GM19372 (cell line): ENCODE data around the gene CRELD1.

Experiments
- ATAC-seq: cut with Tn5 transposase; IDR thresholded peaks from one replicate; pipeline ENCODE4 v1.9.1; 2021; ENCODE audit warnings: mild to moderate bottlenecking, low read depth, moderate library complexity; ENCODE audit not compliant: unreplicated experiment

The CRELD1 gene

DNA sequence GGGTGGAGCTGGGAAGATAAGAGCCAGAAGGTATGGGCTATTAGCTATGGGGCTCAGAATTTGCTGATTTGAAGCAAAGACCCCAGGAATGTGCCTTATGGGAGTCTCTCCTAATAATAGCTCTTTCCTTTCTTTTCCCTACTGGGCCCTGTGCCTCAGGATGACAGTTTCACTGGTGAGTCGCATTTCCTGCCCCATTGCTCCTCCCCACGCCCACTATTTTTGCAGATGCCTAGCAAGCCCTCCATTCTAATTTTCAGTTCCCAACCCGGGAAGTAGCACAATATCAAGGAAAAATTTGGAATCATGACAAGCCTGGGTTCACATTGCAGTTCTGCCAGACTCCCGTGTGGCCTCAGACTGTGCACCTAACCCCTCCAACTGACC lies 30.4 kb upstream of the CRELD1 start:
- ATAC-seq = no peak

DNA sequence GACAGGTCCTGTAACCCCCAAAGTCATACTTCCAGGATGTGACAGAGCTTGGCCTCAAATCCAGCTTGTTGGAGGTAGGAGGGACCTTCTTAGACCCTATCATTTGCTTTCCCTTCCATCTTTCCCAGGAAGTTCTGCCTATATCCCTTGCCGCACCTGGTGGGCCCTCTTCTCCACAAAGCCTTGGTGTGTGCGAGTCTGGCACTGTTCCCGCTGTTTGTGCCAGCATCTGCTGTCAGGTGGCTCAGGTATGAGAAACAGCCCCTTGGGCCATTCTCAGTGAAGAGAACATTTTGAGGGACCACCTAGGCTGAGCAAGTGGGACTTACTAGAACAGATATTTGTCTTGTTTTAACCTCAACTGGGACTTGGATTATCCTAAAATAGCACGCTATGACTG lies 29.7 kb upstream of the CRELD1 start:
- no peak for ATAC-seq

DNA sequence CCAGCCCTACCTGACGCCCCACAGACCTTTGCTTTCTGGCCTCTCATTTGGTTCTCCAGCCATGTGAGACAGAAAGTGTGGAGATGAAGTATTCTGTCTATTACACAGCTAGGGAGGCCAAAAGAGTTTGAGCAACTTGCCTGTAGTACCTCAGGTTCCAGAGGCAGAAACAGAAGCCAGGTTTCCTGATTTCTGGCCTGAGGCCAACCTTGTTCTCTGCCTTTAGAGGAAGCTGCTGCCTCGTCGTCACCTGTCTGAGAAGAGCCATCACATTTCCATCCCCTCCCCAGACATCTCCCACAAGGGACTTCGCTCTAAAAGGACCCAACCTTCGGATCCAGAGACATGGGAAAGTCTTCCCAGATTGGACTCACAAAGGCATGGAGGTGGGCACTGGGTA lies 27.2 kb upstream of the CRELD1 start:
- ATAC-seq = no peak

GRCh38 chr3:9908286-9908685 lies 25.3 kb upstream of the CRELD1 start:
- no peak for ATAC-seq

GRCh38 chr3:9909221-9910013 lies 24.2 kb upstream of the CRELD1 start:
- ATAC-seq = no peak

DNA sequence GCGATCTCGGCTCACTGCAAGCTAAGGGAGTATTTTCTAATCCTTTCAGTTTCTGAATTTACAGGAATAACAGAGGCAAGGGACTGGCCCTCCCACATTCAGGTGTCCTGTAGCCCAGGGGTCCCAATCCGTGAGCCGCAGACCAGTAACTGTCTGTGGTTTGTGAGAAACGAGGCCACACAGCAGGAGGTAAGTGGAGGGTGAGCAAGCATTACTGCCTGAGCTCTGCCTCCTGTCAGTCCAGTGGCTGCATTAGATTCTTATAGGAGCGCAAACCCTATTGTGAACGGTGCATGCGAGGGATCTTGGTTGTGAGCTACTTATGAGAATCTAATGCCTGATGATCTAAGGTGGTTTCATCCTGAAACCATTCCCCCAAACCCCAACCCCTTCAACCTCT lies 21.8 kb upstream of the CRELD1 start:
- no peak for ATAC-seq

DNA sequence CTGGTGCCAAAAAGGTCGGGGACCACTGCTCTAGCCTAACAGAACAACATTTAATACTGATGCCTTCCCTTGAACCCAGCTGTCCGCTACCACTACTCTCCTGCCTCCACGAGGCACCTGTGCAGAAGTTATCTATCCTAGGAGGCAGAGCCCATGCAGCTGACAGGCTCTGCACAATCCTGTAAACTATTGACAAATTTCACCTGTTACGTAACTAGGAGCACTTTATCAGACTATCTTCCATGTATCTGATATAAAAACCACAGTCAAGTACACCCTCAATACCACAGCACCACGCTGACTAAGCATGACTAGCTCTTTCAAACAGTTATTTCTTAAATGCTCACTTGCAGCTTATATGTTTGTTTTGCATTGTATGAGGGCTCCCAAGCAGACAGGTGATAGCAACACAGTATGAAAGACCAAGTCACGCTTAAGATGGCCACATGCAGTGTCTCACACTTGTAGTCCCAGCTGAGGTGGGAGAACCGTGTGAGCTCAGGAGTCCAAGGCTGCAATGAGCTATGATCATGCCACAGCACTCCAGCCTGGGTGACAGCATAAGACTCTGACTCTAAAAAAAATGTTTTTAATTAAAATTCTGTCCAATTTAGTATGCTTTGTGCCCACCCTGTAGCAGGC lies 21.2 kb upstream of the CRELD1 start:
- no peak for ATAC-seq

DNA sequence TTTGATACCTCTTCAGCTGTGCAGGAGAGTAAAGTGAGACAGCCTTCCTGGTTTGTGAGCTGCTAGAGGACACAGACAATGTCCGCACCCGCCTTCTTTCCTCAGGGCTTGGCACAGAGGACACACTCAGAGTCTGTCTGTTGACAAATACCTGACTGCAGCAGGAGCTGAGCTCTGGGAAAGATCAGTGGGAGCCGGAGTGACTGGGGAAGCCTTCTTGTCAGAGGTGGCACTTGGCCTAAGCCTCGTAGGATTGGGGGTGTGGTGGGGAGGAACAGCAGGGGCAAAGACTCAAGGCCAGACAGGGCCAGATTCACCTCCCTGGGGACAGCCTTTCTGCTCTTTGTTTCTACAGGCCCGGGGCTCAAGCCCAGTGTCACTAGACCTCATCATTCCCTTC lies 20.0 kb upstream of the CRELD1 start:
- no peak for ATAC-seq

- ATAC-seq = no peak
These were observed 19.6 kb upstream of the CRELD1 start for GRCh38 chr3:9914011-9914410.

- no peak for ATAC-seq
These were observed 18.9 kb upstream of the CRELD1 start for GRCh38 chr3:9914559-9915253.

DNA sequence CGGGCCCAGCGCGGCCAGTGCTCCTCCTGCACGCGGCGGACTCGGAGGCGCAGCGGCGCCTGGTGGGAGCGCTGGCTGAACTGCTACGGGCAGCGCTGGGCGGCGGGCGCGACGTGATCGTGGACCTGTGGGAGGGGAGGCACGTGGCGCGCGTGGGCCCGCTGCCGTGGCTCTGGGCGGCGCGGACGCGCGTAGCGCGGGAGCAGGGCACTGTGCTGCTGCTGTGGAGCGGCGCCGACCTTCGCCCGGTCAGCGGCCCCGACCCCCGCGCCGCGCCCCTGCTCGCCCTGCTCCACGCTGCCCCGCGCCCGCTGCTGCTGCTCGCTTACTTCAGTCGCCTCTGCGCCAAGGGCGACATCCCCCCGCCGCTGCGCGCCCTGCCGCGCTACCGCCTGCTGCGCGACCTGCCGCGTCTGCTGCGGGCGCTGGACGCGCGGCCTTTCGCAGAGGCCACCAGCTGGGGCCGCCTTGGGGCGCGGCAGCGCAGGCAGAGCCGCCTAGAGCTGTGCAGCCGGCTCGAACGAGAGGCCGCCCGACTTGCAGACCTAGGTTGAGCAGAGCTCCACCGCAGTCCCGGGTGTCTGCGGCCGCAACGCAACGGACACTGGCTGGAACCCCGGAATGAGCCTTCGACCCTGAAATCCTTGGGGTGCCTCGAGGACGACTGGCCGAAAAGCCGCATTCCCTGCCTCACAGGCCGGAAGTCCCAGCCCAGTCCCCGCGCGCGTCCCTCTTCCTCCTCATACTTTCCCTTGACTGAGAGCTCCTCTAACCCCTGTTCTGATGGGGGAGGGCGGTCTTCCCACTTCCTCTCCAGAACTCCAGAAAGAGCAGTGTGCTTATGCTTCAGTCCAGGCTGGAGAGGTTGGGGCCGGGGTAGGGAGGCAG lies 18.1 kb upstream of the CRELD1 start:
- no peak for ATAC-seq

DNA sequence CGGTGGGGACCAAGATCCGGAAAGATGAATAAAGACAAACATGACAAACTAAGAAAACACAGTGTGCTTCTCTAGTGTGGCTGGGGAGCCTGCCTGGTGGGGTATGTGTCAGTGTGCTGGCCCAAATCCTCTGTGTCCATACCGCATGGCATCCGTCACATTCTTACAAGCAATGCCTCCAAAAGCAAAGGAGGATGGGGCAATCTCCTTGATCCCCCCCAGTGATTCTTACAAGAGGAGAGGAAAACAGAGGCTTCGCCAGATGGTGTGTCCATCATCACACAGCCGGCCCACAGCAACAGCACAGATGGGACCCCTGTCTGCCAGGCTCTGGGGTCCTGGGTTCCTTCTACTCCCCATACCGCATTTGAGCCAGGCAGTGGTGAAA lies 17.3 kb upstream of the CRELD1 start:
- ATAC-seq = no peak

DNA sequence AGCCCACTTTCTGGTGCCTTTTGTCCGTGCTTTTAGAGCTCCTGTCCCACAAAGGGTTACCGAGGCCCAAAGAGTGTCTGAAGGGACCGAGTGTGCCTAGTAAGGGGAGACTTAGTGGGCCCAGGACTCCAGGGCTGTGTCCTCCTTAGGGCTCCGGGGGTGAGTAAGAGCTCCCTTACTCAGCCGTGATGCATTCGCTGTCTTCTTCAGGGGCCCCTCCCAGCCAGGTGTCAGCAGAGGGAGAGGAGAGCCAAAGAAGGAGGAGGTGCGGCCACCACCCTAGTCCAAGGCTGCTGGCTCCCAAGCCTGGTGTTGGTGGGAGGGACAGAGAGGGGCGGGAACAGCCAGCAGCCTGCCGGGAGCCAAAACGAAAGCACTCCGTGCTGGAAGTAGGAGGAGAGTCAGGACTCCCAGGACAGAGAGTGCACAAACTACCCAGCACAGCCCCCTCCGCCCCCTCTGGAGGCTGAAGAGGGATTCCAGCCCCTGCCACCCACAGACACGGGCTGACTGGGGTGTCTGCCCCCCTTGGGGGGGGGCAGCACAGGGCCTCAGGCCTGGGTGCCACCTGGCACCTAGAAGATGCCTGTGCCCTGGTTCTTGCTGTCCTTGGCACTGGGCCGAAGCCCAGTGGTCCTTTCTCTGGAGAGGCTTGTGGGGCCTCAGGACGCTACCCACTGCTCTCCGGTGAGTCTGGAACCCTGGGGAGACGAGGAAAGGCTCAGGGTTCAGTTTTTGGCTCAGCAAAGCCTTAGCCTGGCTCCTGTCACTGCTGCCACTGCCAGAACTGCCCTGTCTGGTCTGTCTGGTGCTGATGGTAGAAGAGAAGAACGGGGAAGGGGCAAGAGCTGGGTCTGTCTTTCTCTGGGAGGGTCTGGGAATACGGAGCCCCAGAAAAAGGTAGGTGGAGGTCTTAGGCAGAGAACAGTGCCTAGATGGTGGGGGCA lies 16.6 kb upstream of the CRELD1 start, which contains the start of gene IL17RC:
TSS of gene IL17RC (plus strand) at position 365 of the 947 bp plus-strand sequence. CDS start at position 583, 218 bp downstream.
- no peak for ATAC-seq

DNA sequence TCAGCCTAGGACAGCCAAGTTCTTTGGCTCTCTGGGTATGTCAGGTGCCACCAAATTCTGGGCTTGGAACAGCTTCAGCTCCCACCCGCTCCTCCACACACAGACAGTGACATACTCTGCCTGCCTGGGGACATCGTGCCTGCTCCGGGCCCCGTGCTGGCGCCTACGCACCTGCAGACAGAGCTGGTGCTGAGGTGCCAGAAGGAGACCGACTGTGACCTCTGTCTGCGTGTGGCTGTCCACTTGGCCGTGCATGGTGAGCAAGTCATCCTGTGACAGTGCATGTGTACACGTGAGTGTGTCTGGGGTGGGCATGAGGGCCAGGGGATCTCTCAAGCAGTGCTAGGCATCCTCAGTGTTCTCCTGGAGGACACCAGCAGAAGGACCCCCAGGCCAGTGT lies 15.8 kb upstream of the CRELD1 start:
- ATAC-seq = no peak

DNA sequence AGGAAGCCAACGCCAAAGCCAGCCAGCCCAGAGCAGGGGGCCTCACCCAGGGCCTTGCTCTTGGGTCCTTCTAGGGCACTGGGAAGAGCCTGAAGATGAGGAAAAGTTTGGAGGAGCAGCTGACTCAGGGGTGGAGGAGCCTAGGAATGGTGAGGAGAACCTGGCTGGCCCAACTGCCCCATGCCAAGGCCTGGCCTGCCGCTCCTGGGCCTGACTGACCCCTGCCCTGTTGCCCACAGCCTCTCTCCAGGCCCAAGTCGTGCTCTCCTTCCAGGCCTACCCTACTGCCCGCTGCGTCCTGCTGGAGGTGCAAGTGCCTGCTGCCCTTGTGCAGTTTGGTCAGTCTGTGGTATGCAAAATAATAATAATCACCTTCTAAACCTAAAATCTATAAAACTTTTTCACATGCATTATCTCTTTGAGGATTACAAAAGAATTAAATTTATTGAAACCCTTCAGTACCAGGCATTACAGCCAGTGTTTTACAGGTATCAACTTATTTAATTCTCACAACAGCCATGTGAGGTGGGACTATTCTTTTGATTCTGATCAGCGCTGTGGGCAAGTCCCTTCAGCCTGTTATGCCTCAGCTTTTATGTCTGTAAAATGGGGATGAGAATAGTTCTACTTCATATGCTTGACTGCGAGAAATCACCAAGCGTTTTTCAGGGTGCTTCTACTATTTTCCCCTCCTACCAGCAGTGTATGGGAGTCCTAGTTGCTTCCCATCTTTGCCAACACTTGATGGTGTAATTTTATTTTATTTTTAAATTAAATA lies 15.2 kb upstream of the CRELD1 start:
- ATAC-seq = no peak

GRCh38 chr3:9928158-9928557 lies 5.5 kb upstream of the CRELD1 start:
- no peak for ATAC-seq

DNA sequence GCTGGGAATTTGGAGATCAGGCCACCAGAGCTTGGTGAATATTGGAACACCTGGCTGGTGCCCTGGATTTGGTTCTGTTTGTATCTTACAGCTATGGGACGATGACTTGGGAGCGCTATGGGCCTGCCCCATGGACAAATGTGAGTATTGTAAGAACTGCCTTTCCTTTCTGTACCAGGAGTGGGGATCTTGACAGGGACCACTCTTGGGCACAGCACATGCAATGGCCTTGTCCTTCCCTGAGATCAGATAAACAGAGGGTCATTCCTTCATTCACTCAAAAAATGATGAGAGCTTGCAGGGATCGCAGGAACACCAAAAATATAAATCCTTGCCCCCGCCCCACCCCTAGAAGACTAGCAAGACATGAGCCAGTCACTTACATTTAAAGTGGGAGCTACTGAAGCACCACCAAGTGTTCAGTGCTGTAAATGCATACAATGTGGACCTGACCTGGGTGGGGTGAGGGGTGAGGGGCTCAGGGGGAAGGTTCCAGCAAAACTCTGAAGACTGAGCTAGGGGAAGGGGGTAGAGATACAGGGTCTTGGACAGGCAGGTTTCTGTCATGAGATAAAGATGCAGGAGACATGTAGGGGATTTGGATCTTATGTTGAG lies 2.7 kb upstream of the CRELD1 start:
- ATAC-seq = no peak

GRCh38 chr3:9932535-9932842 lies 1.1 kb upstream of the CRELD1 start:
- ATAC-seq = no peak
